ENCODE measurements around the gene NCS1.

The NCS1 gene

GRCh38 chr9:130172858-130173665, 858 bp downstream of the NCS1 start (continued):
- TF ChIP-seq, protein P1, sequence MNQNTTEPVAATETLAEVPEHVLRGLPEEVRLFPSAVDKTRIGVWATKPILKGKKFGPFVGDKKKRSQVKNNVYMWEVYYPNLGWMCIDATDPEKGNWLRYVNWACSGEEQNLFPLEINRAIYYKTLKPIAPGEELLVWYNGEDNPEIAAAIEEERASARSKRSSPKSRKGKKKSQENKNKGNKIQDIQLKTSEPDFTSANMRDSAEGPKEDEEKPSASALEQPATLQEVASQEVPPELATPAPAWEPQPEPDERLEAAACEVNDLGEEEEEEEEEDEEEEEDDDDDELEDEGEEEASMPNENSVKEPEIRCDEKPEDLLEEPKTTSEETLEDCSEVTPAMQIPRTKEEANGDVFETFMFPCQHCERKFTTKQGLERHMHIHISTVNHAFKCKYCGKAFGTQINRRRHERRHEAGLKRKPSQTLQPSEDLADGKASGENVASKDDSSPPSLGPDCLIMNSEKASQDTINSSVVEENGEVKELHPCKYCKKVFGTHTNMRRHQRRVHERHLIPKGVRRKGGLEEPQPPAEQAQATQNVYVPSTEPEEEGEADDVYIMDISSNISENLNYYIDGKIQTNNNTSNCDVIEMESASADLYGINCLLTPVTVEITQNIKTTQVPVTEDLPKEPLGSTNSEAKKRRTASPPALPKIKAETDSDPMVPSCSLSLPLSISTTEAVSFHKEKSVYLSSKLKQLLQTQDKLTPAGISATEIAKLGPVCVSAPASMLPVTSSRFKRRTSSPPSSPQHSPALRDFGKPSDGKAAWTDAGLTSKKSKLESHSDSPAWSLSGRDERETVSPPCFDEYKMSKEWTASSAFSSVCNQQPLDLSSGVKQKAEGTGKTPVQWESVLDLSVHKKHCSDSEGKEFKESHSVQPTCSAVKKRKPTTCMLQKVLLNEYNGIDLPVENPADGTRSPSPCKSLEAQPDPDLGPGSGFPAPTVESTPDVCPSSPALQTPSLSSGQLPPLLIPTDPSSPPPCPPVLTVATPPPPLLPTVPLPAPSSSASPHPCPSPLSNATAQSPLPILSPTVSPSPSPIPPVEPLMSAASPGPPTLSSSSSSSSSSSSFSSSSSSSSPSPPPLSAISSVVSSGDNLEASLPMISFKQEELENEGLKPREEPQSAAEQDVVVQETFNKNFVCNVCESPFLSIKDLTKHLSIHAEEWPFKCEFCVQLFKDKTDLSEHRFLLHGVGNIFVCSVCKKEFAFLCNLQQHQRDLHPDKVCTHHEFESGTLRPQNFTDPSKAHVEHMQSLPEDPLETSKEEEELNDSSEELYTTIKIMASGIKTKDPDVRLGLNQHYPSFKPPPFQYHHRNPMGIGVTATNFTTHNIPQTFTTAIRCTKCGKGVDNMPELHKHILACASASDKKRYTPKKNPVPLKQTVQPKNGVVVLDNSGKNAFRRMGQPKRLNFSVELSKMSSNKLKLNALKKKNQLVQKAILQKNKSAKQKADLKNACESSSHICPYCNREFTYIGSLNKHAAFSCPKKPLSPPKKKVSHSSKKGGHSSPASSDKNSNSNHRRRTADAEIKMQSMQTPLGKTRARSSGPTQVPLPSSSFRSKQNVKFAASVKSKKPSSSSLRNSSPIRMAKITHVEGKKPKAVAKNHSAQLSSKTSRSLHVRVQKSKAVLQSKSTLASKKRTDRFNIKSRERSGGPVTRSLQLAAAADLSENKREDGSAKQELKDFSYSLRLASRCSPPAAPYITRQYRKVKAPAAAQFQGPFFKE (tag by site-specific recombination; IDR thresholded peaks at IDR 0.05; ENCODE audit: borderline replicate concordance): no peak
- no peak for TF ChIP-seq ELK4 (IDR thresholded peaks at IDR 0.05; ENCODE audit: borderline replicate concordance, low read depth, low read length)
- TF ChIP-seq ZNF707 (tag by site-specific recombination; IDR thresholded peaks at IDR 0.05): no peak
- TF ChIP-seq ZEB2 (tag by site-specific recombination; IDR thresholded peaks at IDR 0.05): peak; percentile 71
- peak; percentile 34; the same call in 1 of the 2 replicates for TF ChIP-seq ZNF10 (tag by site-specific recombination; IDR thresholded peaks at IDR 0.05)
- TF ChIP-seq ZNF677 (tag by site-specific recombination; IDR thresholded peaks at IDR 0.05): no peak
- peak; percentile 42; the same call in 1 of the 2 replicates for TF ChIP-seq ZFHX2 (tag by site-specific recombination; conservative IDR thresholded peaks at IDR 0.05)
- TF ChIP-seq PRDM10 (tag by site-specific recombination; IDR thresholded peaks at IDR 0.05): 0 out of 2 replicates have a peak, but pooled peaks have one; percentile 11
- TF ChIP-seq OSR2 (tag by site-specific recombination; IDR thresholded peaks at IDR 0.05): no peak
- no peak for TF ChIP-seq ZNF654 (tag by site-specific recombination; IDR thresholded peaks at IDR 0.05; ENCODE audit: low read depth)
- no peak for TF ChIP-seq BCL11A (tag by site-specific recombination; IDR thresholded peaks at IDR 0.05; ENCODE audit: low read depth)
- peak; percentile 55; the same call in 1 of the 2 replicates for TF ChIP-seq ZNF600 (tag by site-specific recombination; IDR thresholded peaks at IDR 0.05)
- TF ChIP-seq ZBTB48 (tag by site-specific recombination; IDR thresholded peaks at IDR 0.05): no peak
- TF ChIP-seq ZNF488 (tag by site-specific recombination; IDR thresholded peaks at IDR 0.05): no peak
- peak; percentile 37; the same call in 1 of the 2 replicates for TF ChIP-seq KLF8 (tag by site-specific recombination; IDR thresholded peaks at IDR 0.05)
- TF ChIP-seq ZBTB6 (tag by site-specific recombination; IDR thresholded peaks at IDR 0.05): no peak
- no peak for TF ChIP-seq ZNF621 (tag by site-specific recombination; IDR thresholded peaks at IDR 0.05)
- TF ChIP-seq ZFP41 (tag by site-specific recombination; IDR thresholded peaks at IDR 0.05; ENCODE audit: borderline replicate concordance): no peak
- TF ChIP-seq HOXD13 (CRISPR knock-in tag; IDR thresholded peaks at IDR 0.05; ENCODE audit: borderline replicate concordance): no peak
- no peak for TF ChIP-seq ZNF701 (tag by site-specific recombination; IDR thresholded peaks at IDR 0.05)
- TF ChIP-seq ZNF629 (tag by site-specific recombination; IDR thresholded peaks at IDR 0.05): peak; percentile 20; the same call in 1 of the 2 replicates
- TF ChIP-seq ZNF169 (tag by site-specific recombination; IDR thresholded peaks at IDR 0.05): no peak
- TF ChIP-seq KLF16 (tag by site-specific recombination; IDR thresholded peaks at IDR 0.05): 0 out of 2 replicates have a peak, but pooled peaks have one; percentile 22
- TF ChIP-seq ZBTB17 (tag by site-specific recombination; IDR thresholded peaks at IDR 0.05): peak; percentile 79
- peak; percentile 39; the same call in 1 of the 2 replicates for TF ChIP-seq ZFP69B (tag by site-specific recombination; IDR thresholded peaks at IDR 0.05)
- TF ChIP-seq ZNF324 (tag by site-specific recombination; IDR thresholded peaks at IDR 0.05): 0 out of 2 replicates have a peak, but pooled peaks have one; percentile 30
